ENCODE measurements around the gene FOSL2.

- TF ChIP-seq, protein P1, sequence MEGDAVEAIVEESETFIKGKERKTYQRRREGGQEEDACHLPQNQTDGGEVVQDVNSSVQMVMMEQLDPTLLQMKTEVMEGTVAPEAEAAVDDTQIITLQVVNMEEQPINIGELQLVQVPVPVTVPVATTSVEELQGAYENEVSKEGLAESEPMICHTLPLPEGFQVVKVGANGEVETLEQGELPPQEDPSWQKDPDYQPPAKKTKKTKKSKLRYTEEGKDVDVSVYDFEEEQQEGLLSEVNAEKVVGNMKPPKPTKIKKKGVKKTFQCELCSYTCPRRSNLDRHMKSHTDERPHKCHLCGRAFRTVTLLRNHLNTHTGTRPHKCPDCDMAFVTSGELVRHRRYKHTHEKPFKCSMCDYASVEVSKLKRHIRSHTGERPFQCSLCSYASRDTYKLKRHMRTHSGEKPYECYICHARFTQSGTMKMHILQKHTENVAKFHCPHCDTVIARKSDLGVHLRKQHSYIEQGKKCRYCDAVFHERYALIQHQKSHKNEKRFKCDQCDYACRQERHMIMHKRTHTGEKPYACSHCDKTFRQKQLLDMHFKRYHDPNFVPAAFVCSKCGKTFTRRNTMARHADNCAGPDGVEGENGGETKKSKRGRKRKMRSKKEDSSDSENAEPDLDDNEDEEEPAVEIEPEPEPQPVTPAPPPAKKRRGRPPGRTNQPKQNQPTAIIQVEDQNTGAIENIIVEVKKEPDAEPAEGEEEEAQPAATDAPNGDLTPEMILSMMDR (IDR thresholded peaks at IDR 0.05): no peak
- TF ChIP-seq POLR2A (IDR thresholded peaks at IDR 0.05): no peak
These were observed 40.6 kb upstream of the FOSL2 start for GRCh38 chr2:28352104-28352503.

Measured in Peyer's patch (tissue), 4 donors.